Measurements from ENCODE around the gene ERG28. TPM values are rescaled to one million over a fixed set of nuclear protein-coding genes. Genes with fewer than 3 reads are reported as not detected.

Gene ERG28
- total and polyA plus RNA-seq, 2 donors (not counting 1 experiment from before 2014, with no cell fraction given), result 4.9 to 11.7 TPM

GRCh38 chr14:75667099-75667765, 6.6 kb upstream of the ERG28 start:
- H3K4me3 ChIP-seq (ENCODE audit: control extremely low read depth in 1 of 5, extremely low read depth in 1 of 5, insufficient read depth in 1 of 5, low read depth in 2 of 5, low read length in 4 of 5), result no peak overlapping the region
- no peak overlapping the region for H3K9ac ChIP-seq (ENCODE audit: low read length)
- no peaks in the 10 kb centered on the region for H3K27me3 Mint-ChIP-seq
- H2AFZ ChIP-seq (ENCODE audit: insufficient read depth, low read depth, low read length, poor library complexity, severe bottlenecking), result no peak overlapping the region
- intact Hi-C loops (cut with micrococcal nuclease), result no loop called here
- no peaks in the 10 kb centered on the region for H3K79me2 ChIP-seq (ENCODE audit: control insufficient read depth, insufficient read depth, low read length)
- H3K9me3 Mint-ChIP-seq (ENCODE audit: insufficient read depth), result no peaks in the 10 kb centered on the region
- no peak overlapping the region for H3K4me2 ChIP-seq (replicated peaks; ENCODE audit: low read depth, low read length, poor library complexity, severe bottlenecking)
- H3K9me3 ChIP-seq (ENCODE audit: control extremely low read depth in 1 of 3, control insufficient read depth in 2 of 3, insufficient read depth in 1 of 3, low read length in 2 of 3), result peaks cover 0 to 2% (median 0%) of the 10 kb centered on the region in 3 donors
- no peaks in the 10 kb centered on the region for H4K20me1 ChIP-seq (ENCODE audit: control insufficient read depth, insufficient read depth, low read length, poor library complexity, severe bottlenecking)
- POLR2A ChIA-PET, result interaction anchor here (0.6 kb wide), 1 partner anchor 11 kb away, joined by 3 read pairs; no protein-coding TSS in a partner anchor
- H3K4me1 Mint-ChIP-seq, result peaks cover 4% of the 10 kb centered on the region
- H3K4me1 ChIP-seq (ENCODE audit: control insufficient read depth in 2 of 2, insufficient read depth in 2 of 2, low read length in 2 of 2), result peaks cover 0 to under 1% of the 10 kb centered on the region in 2 donors
- ATAC-seq (ENCODE audit: low read depth) (no peak), DNase-seq (no peak)
- H3K27me3 ChIP-seq (replicated peaks in 1 of 4; ENCODE audit: control extremely low read depth in 1 of 4, control insufficient read depth in 3 of 4, insufficient read depth in 4 of 4, low read length in 3 of 4), result no peaks in the 10 kb centered on the region
- 92% methylated on average over 2 of the region's 2 CpGs for WGBS (ENCODE audit: insufficient coverage)
- H3K27ac ChIP-seq (ENCODE audit: low read length in 2 of 2), result no peak overlapping the region
- peaks cover 6 to 9% of the 10 kb centered on the region in 2 experiments for H3K36me3 ChIP-seq (replicated peaks in 1 of 2; ENCODE audit: control extremely low read depth in 1 of 2, control insufficient read depth in 1 of 2, extremely low read depth in 1 of 2, insufficient read depth in 2 of 2, low read length in 1 of 2)
- no peak overlapping the region for H3K27ac Mint-ChIP-seq
- TF ChIP-seq CTCF (IDR thresholded peaks at IDR 0.05) (no peak), EZH2 (IDR thresholded peaks at IDR 0.05; ENCODE audit: borderline replicate concordance, insufficient read depth, low read depth, low read length, poor library complexity, severe bottlenecking) (no peak)
- no peak overlapping the region for H3K4me3 Mint-ChIP-seq
- CTCF ChIA-PET, result interaction anchor here (1.1 to 1.3 kb wide), 2 partner anchors 13 kb away, joined by 3 to 6 read pairs; no protein-coding TSS in a partner anchor

DNA sequence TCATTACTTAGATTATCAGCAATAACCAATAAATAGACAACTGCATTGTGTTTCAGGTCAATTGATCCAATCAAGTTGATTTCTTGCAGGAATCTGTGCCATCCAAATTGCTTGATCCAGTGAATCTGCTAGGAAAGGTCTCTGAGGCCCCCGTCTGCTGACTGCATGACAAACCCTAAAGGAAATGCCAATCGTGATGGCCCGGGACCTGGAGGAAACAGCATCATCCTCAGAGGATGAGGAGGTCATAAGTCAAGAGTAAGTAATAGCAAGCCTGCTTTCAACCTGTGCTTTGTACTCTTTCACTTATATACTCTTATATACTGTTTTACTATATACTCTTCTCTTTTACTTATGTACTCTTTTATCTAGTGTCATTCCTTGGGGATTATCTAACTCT, 2.3 kb upstream of the ERG28 start:
- no peaks in the 10 kb centered on the region for H3K79me2 ChIP-seq (ENCODE audit: control insufficient read depth, insufficient read depth, low read length)
- H2AFZ ChIP-seq (ENCODE audit: insufficient read depth, low read depth, low read length, poor library complexity, severe bottlenecking), result no peak overlapping the region
- H3K9me3 ChIP-seq (ENCODE audit: control extremely low read depth in 1 of 3, control insufficient read depth in 2 of 3, insufficient read depth in 1 of 3, low read length in 2 of 3), result no peaks in the 10 kb centered on the region
- H3K27me3 ChIP-seq (replicated peaks in 1 of 4; ENCODE audit: control extremely low read depth in 1 of 4, control insufficient read depth in 3 of 4, insufficient read depth in 4 of 4, low read length in 3 of 4), result no peaks in the 10 kb centered on the region
- H3K36me3 ChIP-seq (replicated peaks in 1 of 2; ENCODE audit: control extremely low read depth in 1 of 2, control insufficient read depth in 1 of 2, extremely low read depth in 1 of 2, insufficient read depth in 2 of 2, low read length in 1 of 2), result peaks cover 0 to 1% of the 10 kb centered on the region in 2 experiments
- H4K20me1 ChIP-seq (ENCODE audit: control insufficient read depth, insufficient read depth, low read length, poor library complexity, severe bottlenecking), result no peaks in the 10 kb centered on the region
- peaks cover 14 to 15% of the 10 kb centered on the region in 2 donors for H3K4me1 ChIP-seq (ENCODE audit: control insufficient read depth in 2 of 2, insufficient read depth in 2 of 2, low read length in 2 of 2)
- Mint-ChIP-seq H3K9me3 (ENCODE audit: insufficient read depth) (no peaks in the 10 kb centered on the region), H3K4me3 (peak overlapping the region; percentile 69), H3K4me1 (peaks cover 27% of the 10 kb centered on the region), H3K27me3 (no peaks in the 10 kb centered on the region), H3K27ac (peak overlapping the region; percentile 41)
- ATAC-seq (ENCODE audit: low read depth), result no peak
- no peak for DNase-seq
- TF ChIP-seq CTCF (IDR thresholded peaks at IDR 0.05) (no peak), EZH2 (IDR thresholded peaks at IDR 0.05; ENCODE audit: borderline replicate concordance, insufficient read depth, low read depth, low read length, poor library complexity, severe bottlenecking) (no peak)
- no peak overlapping the region for H3K27ac ChIP-seq (ENCODE audit: low read length in 2 of 2)
- WGBS (ENCODE audit: insufficient coverage), result 100% methylated on average over 2 of the region's 3 CpGs
- no peak overlapping the region for H3K9ac ChIP-seq (ENCODE audit: low read length)
- POLR2A ChIA-PET, result no interaction called here
- H3K4me2 ChIP-seq (replicated peaks; ENCODE audit: low read depth, low read length, poor library complexity, severe bottlenecking), result no peak overlapping the region
- no peak overlapping the region for H3K4me3 ChIP-seq (ENCODE audit: control extremely low read depth in 1 of 5, extremely low read depth in 1 of 5, insufficient read depth in 1 of 5, low read depth in 2 of 5, low read length in 4 of 5)
- intact Hi-C loops (cut with micrococcal nuclease), result loop anchor here (5.0 kb wide), 1 partner anchor 141 kb away; the partner anchor contains the start of gene BATF
- CTCF ChIA-PET, result interaction anchor here (1.2 kb wide), 1 partner anchor 9 kb away, joined by 4 read pairs; no protein-coding TSS in a partner anchor
